GM12891 (cell line): ENCODE measurements around the gene YPEL4.

Experiments
- POLR2A ChIP-seq: IDR thresholded peaks from 2 replicates; pipeline ENCODE4 v1.6.1; 2011; ENCODE audit warnings: low read depth, low read length, control low read depth
- POLR2AphosphoS5 ChIP-seq: IDR thresholded peaks from 2 replicates; pipeline ENCODE4 v1.6.1; 2011; ENCODE audit warnings: low read depth, low read length, control low read depth
- TAF1 ChIP-seq: IDR thresholded peaks from 2 replicates; pipeline ENCODE4 v1.6.1; 2011; ENCODE audit warnings: low read depth, low read length, control low read depth

DNA sequence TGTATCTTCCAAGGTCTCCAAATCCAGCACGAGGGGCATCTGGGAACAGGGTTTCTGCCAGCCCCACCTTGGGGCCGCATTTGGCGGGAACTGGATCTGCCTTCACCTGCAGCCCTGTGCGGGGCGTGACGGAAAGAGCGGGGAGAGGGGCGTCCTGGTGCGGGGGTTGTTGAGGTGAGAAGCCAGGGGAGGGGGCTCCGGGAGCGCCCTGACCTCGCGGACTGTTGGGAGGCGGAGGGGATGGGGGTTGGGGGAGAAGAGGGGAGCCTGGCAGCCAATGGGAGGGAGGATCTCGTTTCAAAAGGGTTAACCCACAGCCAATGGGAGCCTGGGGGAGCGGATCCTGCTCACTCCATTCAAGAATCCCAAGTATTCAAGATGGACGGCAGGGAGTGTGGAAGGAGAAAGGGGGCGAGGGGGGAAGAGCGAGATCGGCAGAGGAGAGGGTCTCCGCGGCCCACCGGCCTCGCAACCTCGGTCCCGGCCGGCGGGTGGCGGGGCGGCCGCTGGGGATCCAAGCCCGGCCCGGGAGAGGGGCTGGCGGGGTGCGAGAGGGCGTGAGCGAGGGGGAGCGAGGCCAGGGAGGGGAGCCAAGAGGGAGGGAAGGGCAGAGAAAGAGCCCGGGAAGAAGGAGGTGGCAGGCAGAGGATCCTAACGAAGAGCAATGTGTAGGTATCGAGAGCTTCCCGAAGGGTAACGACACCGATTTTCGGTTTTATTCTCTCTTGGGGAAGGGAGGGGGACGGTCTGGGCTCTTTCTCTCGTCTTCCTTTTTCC is 11.5 kb downstream of the YPEL4 start:
- TF ChIP-seq POLR2A (no peak), POLR2AphosphoS5 (no peak), TAF1 (no peak)
